H9 (cell line): Measurements from ENCODE around the gene MLLT6. TPM values are rescaled to one million over a fixed set of nuclear protein-coding genes. Genes with fewer than 3 reads are reported as not detected.

ENCODE experiments used
- DNase-seq: peaks from one replicate; pipeline ENCODE4 v3.0.0-alpha.2; 2017
- H2AFZ ChIP-seq: one replicate; pipeline ENCODE4 v1.6.1; 2013; ENCODE audit warnings: mild to moderate bottlenecking, low read length, control low read depth, moderate library complexity
- H2AK5ac ChIP-seq: 2 replicates; pipeline ENCODE4 v1.6.1; 2013; ENCODE audit warnings: low read length, control low read depth, mixed read lengths; ENCODE audit not compliant: insufficient read length
- H2BK120ac ChIP-seq: one replicate; pipeline ENCODE4 v1.6.1; 2013; ENCODE audit warnings: low read depth, mild to moderate bottlenecking, low read length, control low read depth, inconsistent platforms; ENCODE audit not compliant: poor library complexity, severe bottlenecking
- H2BK12ac ChIP-seq: 2 replicates; pipeline ENCODE4 v1.6.1; 2013; ENCODE audit warnings: low read length, control low read depth, mixed read lengths, low read depth; ENCODE audit not compliant: insufficient read length
- H2BK15ac ChIP-seq: 2 replicates; pipeline ENCODE4 v1.6.1; 2013; ENCODE audit warnings: low read depth, low read length, control low read depth
- H2BK20ac ChIP-seq: one replicate; pipeline ENCODE4 v1.6.1; 2013; ENCODE audit warnings: low read depth, mild to moderate bottlenecking, low read length, control low read depth, inconsistent platforms; ENCODE audit not compliant: poor library complexity, severe bottlenecking
- H2BK5ac ChIP-seq: 2 replicates; pipeline ENCODE4 v1.6.1; 2013; ENCODE audit warnings: low read length, control low read depth, mixed read lengths; ENCODE audit not compliant: insufficient read length
- H3K14ac ChIP-seq: 2 replicates; pipeline ENCODE4 v1.6.1; 2013; ENCODE audit warnings: low read length, control low read depth; ENCODE audit not compliant: insufficient read depth
- H3K18ac ChIP-seq: 2 replicates; pipeline ENCODE4 v1.6.1; 2013; ENCODE audit warnings: low read depth, mild to moderate bottlenecking, mixed read lengths, low read length, control low read depth; ENCODE audit not compliant: insufficient read length
- H3K23ac ChIP-seq: 2 replicates; pipeline ENCODE4 v1.6.1; 2013; ENCODE audit warnings: low read length, control low read depth, mixed read lengths, low read depth; ENCODE audit not compliant: insufficient read length
- H3K23me2 ChIP-seq: 2 replicates; pipeline ENCODE4 v1.6.1; 2013; ENCODE audit warnings: low read depth, mild to moderate bottlenecking, mixed read lengths, low read length, control low read depth; ENCODE audit not compliant: insufficient read length, poor library complexity, severe bottlenecking
- H3K27ac ChIP-seq: 2 replicates; pipeline ENCODE4 v1.5.1; 2013; ENCODE audit warnings: low read length, control low read depth, mixed read lengths, low read depth; ENCODE audit not compliant: insufficient read length
- H3K27me3 ChIP-seq: 2 replicates; pipeline ENCODE4 v1.6.1; 2013; ENCODE audit warnings: low read length, control low read depth, inconsistent platforms; ENCODE audit not compliant: insufficient read depth
- H3K4ac ChIP-seq: 2 replicates; pipeline ENCODE4 v1.6.1; 2013; ENCODE audit warnings: low read depth, mild to moderate bottlenecking, control low read depth, inconsistent platforms, low read length, moderate library complexity
- H3K4me1 ChIP-seq: 2 replicates; pipeline ENCODE4 v1.6.1; 2013; ENCODE audit warnings: low read length, control low read depth, inconsistent platforms; ENCODE audit not compliant: insufficient read depth
- H3K4me2 ChIP-seq: 2 replicates; pipeline ENCODE4 v1.6.1; 2013; ENCODE audit warnings: low read length, control low read depth, mixed read lengths; ENCODE audit not compliant: insufficient read length, insufficient read depth
- H3K56ac ChIP-seq: 2 replicates; pipeline ENCODE4 v1.6.1; 2013; ENCODE audit warnings: low read depth, mild to moderate bottlenecking, mixed read lengths, low read length, control low read depth; ENCODE audit not compliant: insufficient read length
- H3K79me1 ChIP-seq: 2 replicates; pipeline ENCODE4 v1.6.1; 2013; ENCODE audit warnings: low read depth, mild to moderate bottlenecking, moderate library complexity, low read length, control low read depth, inconsistent platforms; ENCODE audit not compliant: insufficient read depth, poor library complexity, severe bottlenecking
- H3K79me2 ChIP-seq: 2 replicates; pipeline ENCODE4 v1.6.1; 2013; ENCODE audit warnings: low read length, control low read depth, inconsistent platforms; ENCODE audit not compliant: insufficient read depth
- H3K9ac ChIP-seq: 2 replicates; pipeline ENCODE4 v1.6.1; 2013; ENCODE audit warnings: low read length, control low read depth, mixed read lengths; ENCODE audit not compliant: insufficient read length; ENCODE audit errors: extremely low read depth
- H3K9me3 ChIP-seq: one replicate; pipeline ENCODE4 v1.6.1; 2013; ENCODE audit warnings: low read depth, low read length, inconsistent platforms; ENCODE audit not compliant: control insufficient read depth
- H3T11ph ChIP-seq: one replicate; pipeline ENCODE4 v1.6.1; 2013; ENCODE audit warnings: mild to moderate bottlenecking, low read length, control low read depth, inconsistent platforms
- H4K20me1 ChIP-seq: one replicate; pipeline ENCODE4 v1.6.1; 2013; ENCODE audit not compliant: control insufficient read depth, insufficient read length, insufficient read depth
- H4K5ac ChIP-seq: 2 replicates; pipeline ENCODE4 v1.6.1; 2013; ENCODE audit warnings: low read depth, mild to moderate bottlenecking, mixed read lengths, low read length, control low read depth; ENCODE audit not compliant: insufficient read length
- H4K8ac ChIP-seq: replicated peaks from 2 replicates; pipeline ENCODE4 v1.6.1; 2013; ENCODE audit warnings: low read length, control low read depth, mixed read lengths, low read depth; ENCODE audit not compliant: insufficient read length
- H4K91ac ChIP-seq: 2 replicates; pipeline ENCODE4 v1.6.1; 2013; ENCODE audit warnings: low read depth, mild to moderate bottlenecking, moderate library complexity, mixed read lengths, low read length, control low read depth; ENCODE audit not compliant: insufficient read length
- H3K27ac Mint-ChIP-seq, 3 experiments: 2 replicates in 2 of 3; 3 replicates in 1 of 3; pipeline ENCODE4 v1.8.0; 2020 to 2021; ENCODE audit warnings: mixed read lengths in 3 of 3, mild to moderate bottlenecking in 1 of 3, moderate library complexity in 1 of 3
- H3K27me3 Mint-ChIP-seq: 2 replicates; pipeline ENCODE4 v1.8.0; 2021; ENCODE audit warnings: low read depth, mild to moderate bottlenecking, moderate library complexity, mixed read lengths
- H3K36me3 Mint-ChIP-seq, 3 experiments: 2 replicates in 2 of 3; 3 replicates in 1 of 3; pipeline ENCODE4 v1.8.0; 2020 to 2021; ENCODE audit warnings: low read depth in 3 of 3, mixed read lengths in 3 of 3; ENCODE audit not compliant: insufficient read depth in 1 of 3
- H3K4me1 Mint-ChIP-seq, 2 experiments: 2 replicates each; pipeline ENCODE4 v1.8.0; 2020; ENCODE audit warnings: mixed read lengths in 2 of 2
- H3K4me3 Mint-ChIP-seq, 2 experiments: 2 replicates in 1 of 2; 3 replicates in 1 of 2; pipeline ENCODE4 v1.8.0; 2020 to 2021; ENCODE audit warnings: mild to moderate bottlenecking in 2 of 2, mixed read lengths in 2 of 2, moderate library complexity in 1 of 2
- H3K9me3 Mint-ChIP-seq, 2 experiments: 2 replicates in 1 of 2; 3 replicates in 1 of 2; pipeline ENCODE4 v1.8.0; 2020; ENCODE audit warnings: mild to moderate bottlenecking in 2 of 2, mixed read lengths in 2 of 2, moderate library complexity in 1 of 2
- CTCF ChIP-seq: fragments of 200-600 bp; sonication (generic); conservative IDR thresholded peaks from 3 replicates; pipeline ENCODE4 v1.8.0; 2021; ENCODE audit warnings: antibody characterized with exemption, mild to moderate bottlenecking
- WGBS: extraction: QIAGEN DNeasy Blood & Tissue Kit; methylation state at CpG from one replicate; pipeline ENCODE4 v1.1.7; 2013; ENCODE audit warnings: missing lambda C conversion rate, low lambda C conversion rate, mixed read lengths; ENCODE audit not compliant: insufficient read length; ENCODE audit errors: extremely low coverage; 5-methylcytosine and 5-hydroxymethylcytosine counted together
- total RNA-seq: library from RNA; stranded (reverse); gene quantifications from 2 replicates; pipeline ENCODE4 v1.2.1, GENCODE V29; 2021

The MLLT6 gene
- total RNA-seq, 1 experiment from 2014 or later: 26.4 TPM

DNA sequence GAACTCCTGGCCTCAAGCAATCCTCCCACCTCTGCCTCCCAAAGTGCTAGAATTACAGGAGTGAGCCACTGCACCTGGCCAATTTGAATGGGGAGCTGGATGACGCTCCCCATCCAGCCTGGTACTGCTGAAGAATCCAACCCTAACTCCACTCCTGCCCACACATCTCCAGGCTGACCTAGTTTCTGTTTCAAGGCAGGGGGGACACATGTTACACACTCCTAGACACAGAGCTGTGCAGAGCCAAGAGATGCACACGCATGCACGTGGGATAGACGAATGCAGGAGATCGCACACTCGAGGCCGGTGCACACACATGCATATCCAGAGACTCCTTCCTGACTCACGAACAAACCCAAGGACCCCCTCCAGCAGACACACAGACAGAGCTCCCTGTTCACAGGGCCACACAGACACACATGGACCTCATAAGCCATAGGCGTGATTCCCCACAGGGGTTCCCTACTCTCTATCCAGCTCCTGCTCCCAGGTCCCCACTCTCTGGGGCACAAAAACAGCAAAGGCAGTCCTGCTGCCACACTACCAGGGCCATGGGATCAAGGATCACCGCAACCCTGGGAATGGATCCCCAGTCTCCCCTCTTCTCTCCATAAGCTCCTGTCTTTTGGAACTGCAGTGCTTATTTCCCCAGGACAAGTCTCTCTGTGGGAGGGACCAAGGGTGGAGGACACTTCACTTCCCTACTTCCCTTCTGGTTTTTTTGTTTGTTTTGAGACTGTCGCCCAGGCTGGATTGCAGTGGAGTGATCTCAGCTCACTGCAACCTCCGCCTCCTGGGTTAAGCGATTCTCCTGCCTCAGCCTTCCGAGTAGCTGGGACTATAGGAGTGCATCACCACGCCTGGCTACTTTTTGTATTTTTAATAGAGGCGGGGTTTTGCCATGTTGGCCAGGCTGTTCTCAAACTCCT, 44.7 kb upstream of the MLLT6 start:
- Histone ChIP-seq H3K9ac (no peak overlapping the region), H4K5ac (no peak overlapping the region), H2BK5ac (no peak overlapping the region), H3K56ac (no peak overlapping the region), H4K8ac (no peak overlapping the region), H3K14ac (no peak overlapping the region; the same call in 1 of the 2 replicates), H3K79me2 (no peaks in the 10 kb centered on the region), H4K20me1 (no peaks in the 10 kb centered on the region), H3K4me1 (no peaks in the 10 kb centered on the region; the same call in 1 of the 2 replicates), H3K23ac (no peak overlapping the region), H2AFZ (no peak overlapping the region), H3K4me2 (no peak overlapping the region), H4K91ac (no peak overlapping the region), H3K23me2 (no peaks in the 10 kb centered on the region), H2BK15ac (no peak overlapping the region), H3K4ac (no peak overlapping the region), H3T11ph (no peak overlapping the region), H2BK12ac (no peak overlapping the region), H2BK20ac (no peak overlapping the region), H3K18ac (no peak overlapping the region), H3K27me3 (no peaks in the 10 kb centered on the region), H2AK5ac (no peak overlapping the region), H3K9me3 (no peaks in the 10 kb centered on the region), H3K27ac (no peak overlapping the region), H3K79me1 (no peaks in the 10 kb centered on the region), H2BK120ac (no peak overlapping the region)
- Mint-ChIP-seq H3K27ac (0 out of 7 replicates have a peak overlapping the region, but pooled peaks of 1 of the 3 experiments have one; percentile 51), H3K4me1 (peaks cover 22 to 42% of the 10 kb centered on the region in 2 experiments), H3K9me3 (no peaks in the 10 kb centered on the region; a peak in 1 of 5 replicates), H3K27me3 (peaks cover 35% of the 10 kb centered on the region), H3K36me3 (no peaks in the 10 kb centered on the region; a peak in 1 of 7 replicates), H3K4me3 (no peak overlapping the region)
- no CpG with 5 or more reads among the region's 16 CpGs for WGBS
- no peak for TF ChIP-seq CTCF
- no peak for DNase-seq
